Measurements from ENCODE around the gene PAIP1.
"Not testable (repeated sequence)": the region's sequence is repeated elsewhere in the genome, so short reads cannot be mapped to it uniquely, and the experiment has no call there.

The PAIP1 gene

DNA sequence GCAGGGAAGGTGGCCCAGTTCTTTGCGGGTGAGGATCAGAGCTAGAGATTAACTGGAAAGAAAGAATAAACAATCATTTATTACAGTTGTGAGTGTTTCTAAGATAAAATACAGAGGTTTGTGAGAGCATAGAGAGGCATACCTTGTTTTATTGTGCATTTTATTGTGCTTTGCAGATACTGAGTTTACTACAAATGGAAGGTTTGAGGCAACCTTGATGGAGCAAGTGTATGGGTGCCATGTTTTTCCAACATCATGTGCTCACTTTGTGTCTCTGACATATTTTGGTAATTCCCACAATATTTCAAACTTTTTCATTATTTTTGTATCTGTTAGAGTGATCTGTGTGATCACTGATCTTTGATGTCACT is 41.2 kb downstream of the PAIP1 start:
- DNase-seq (ENCODE audit: low read depth in 2 of 2), result no peak

- DNase-seq (ENCODE audit: low read depth in 2 of 2), result peak; percentile 88 to 91
Observed at GRCh38 chr5:43514816-43515677, 41.8 kb downstream of the PAIP1 start, which contains the start of gene C5orf34. C5orf34 (minus strand) TSS chr5:43515148; CDS start chr5:43509339, 5,809 bp downstream.

- no peak for DNase-seq (ENCODE audit: low read depth in 2 of 2)
Observed at GRCh38 chr5:43514471-43514815, 42.4 kb downstream of the PAIP1 start.

- no peak for DNase-seq (ENCODE audit: low read depth in 2 of 2)
Observed at GRCh38 chr5:43514025-43514424, 42.9 kb downstream of the PAIP1 start.

GRCh38 chr5:43511062-43511461 is 45.8 kb downstream of the PAIP1 start:
- DNase-seq (ENCODE audit: low read depth in 2 of 2), result not testable (repeated sequence)

- no peak for DNase-seq (ENCODE audit: low read depth in 2 of 2)
Observed at GRCh38 chr5:43498581-43498980, 58.3 kb downstream of the PAIP1 start.

DNA sequence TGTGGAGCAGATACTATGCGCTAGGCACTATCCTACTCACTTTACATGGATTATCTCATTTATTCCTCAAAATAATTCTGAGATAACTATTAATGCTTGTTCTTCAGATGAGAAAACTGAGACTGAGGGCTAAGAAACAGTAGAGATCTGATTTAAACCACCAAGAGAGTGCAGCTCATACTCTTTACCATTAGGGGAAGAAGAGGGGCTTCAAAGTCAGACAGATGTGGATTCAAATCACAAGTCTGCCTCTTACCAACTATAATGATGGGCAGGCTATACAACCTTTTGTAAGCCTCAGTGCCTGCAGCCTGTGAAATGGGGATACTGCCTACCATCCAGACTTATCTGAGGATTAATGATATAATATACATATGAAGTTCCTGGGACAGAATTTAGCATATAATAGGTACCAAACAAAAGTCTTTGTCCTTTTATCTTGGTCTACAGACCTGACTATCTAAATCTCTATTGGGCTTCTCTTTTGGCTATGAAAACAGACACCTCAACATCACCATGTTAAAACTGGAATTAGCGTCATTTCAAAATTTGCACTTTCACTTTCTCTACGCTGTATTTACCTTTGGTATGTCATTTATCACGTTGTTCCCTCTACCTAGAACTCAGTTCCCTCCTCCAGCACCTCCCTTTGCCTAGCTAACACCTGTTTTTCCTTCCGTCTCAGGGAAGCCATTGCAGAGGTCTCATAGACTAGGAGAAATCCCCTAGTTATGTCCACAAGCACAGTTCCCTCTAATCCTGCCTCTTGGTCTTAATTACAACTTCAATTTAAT is 59.4 kb downstream of the PAIP1 start:
- no peak for DNase-seq (ENCODE audit: low read depth in 2 of 2)

- no peak for DNase-seq (ENCODE audit: low read depth in 2 of 2)
Observed at GRCh38 chr5:43491326-43491725, 65.6 kb downstream of the PAIP1 start.

DNA sequence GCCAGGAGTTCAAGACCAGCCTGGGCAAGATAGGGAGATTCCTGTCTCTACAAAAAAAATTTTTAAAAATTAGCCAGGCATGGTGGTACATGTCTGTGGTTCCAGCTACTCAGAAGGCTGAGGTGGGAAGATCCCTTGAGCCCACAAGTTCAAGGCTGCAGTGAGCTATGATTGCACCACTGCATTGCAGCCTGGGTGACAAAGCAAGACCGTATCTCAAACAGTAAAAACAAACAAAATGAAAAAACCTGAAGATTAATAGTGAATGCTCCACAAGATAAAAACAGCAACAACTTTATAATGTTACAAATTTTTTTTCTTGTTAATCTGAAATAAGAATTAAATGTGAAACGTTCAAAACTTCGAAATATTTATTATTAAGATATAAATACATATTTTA is 70.5 kb downstream of the PAIP1 start:
- DNase-seq (ENCODE audit: low read depth in 2 of 2), result no peak

- DNase-seq (ENCODE audit: low read depth in 2 of 2), result no peak
Observed at GRCh38 chr5:43485406-43485805, 71.5 kb downstream of the PAIP1 start.

GRCh38 chr5:43484106-43484849 is 72.6 kb downstream of the PAIP1 start:
- peak; percentile 69 to 72 for DNase-seq (ENCODE audit: low read depth in 2 of 2)

DNA sequence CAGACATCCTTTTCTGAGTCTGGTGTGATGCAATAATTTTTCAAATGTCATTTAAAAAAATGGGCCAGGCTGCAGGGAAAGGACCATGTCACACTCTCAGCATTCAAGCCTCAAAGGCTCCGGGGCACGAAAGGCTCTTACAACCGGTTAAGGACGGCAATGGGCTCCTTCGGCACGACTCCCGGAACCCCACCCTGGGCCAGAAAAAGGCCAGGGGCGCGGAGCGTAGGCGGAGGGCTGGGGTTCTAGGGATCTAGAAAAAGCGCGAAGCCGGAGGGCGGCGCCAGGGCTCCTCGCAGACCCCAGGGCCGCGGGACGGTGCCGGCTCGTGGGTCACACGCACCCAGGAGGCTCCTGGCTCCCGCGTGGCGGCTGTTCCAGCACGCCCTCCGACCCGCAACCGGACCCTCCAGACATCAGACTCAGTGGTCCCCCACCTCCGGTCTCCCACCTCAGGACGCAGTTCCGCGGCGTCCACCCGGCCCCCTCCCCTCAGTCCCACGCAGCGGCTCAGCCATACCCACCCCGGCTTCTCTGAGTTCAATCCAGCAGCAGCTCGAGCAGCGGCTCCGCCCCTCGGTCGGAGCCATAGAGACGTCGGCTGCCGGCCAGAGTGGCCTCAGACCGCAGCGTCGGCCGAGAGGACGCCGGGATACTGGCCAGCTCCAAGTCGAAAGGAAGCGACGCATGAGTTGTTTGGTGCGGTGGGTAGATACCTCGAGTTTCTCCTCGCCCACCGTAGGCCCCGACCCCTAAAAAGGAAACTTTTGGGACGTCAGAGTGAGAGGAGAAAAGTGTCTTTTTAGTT is 73.4 kb downstream of the PAIP1 start, which contains the start of gene TMEM267:
Gene TMEM267 (minus strand): TSS at position 568 of the 808 bp plus-strand sequence. CDS start 29,896 bp downstream, outside the sequence.
- DNase-seq (ENCODE audit: low read depth in 2 of 2), result peak; percentile 74 to 78

GRCh38 chr5:43482490-43483297 is 74.2 kb downstream of the PAIP1 start:
- no peak for DNase-seq (ENCODE audit: low read depth in 2 of 2)
